HepG2 (cell line): Measurements from ENCODE around the gene LUZP2. TPM values are rescaled to one million over a fixed set of nuclear protein-coding genes. Genes with fewer than 3 reads are reported as not detected.

Experiments used
- ATAC-seq: fragments of 200-7000 bp; cut with Tn5 transposase; 3 replicates; pipeline ENCODE4 v1.9.1; 2020; ENCODE audit warnings: mild to moderate bottlenecking, moderate library complexity
- BruUV-seq: library from RNA; stranded (reverse); fragments of 400-500 nt; replicated peaks from 2 replicates; lab custom pipeline; 2021; lab: Mats Ljungman, UMichigan
- CTCF ChIA-PET: fragments of 300-600 bp; formaldehyde crosslinking; extraction: SDS; loops from one replicate; lab custom pipeline; 2021; ENCODE audit warnings: low total read pairs, inconsistent platforms, low intra/inter-chr PET ratio; lab: Yijun Ruan, JAX
- POLR2A ChIA-PET: fragments of 350-600 bp; sonication (Branson Sonifier 250); formaldehyde crosslinking; loops from one replicate; lab custom pipeline; 2020; ENCODE audit warnings: antibody characterized with exemption, inconsistent platforms; lab: Yijun Ruan, JAX
- DNase-seq: peaks from one replicate; pipeline ENCODE4 v3.0.0-alpha.2; 2015; ENCODE audit warnings: low spot score
- FAIRE-seq: peaks from 3 replicates; lab custom pipeline; 2011; peaks lifted over from hg19 to GRCh38; lab: Jason Lieb, UNC
- H2AFZ ChIP-seq: one replicate; pipeline ENCODE4 v1.6.1; 2011; ENCODE audit warnings: low read length, inconsistent platforms
- H3K27ac ChIP-seq: fragments of 300-600 bp; 3 replicates; pipeline ENCODE4 v1.8.0; 2011; ENCODE audit warnings: mixed run types, mild to moderate bottlenecking, mixed read lengths, low read length, inconsistent platforms; ENCODE audit not compliant: insufficient read depth; ENCODE audit errors: extremely low read length
- H3K27me3 ChIP-seq, 2 experiments: fragments of 200-600 bp in 1 of 2; 2 replicates in 1 of 2; 3 replicates in 1 of 2; pipeline versions ENCODE4 v1.6.0 to v1.8.0; 2011; ENCODE audit warnings: low read length in 2 of 2, mild to moderate bottlenecking in 2 of 2, moderate library complexity in 2 of 2, inconsistent platforms in 1 of 2; ENCODE audit not compliant: insufficient read depth in 2 of 2, control insufficient read depth in 1 of 2
- H3K36me3 ChIP-seq, 2 experiments: fragments of 200-600 bp in 1 of 2; replicated peaks in 1 of 2; 2 replicates in 1 of 2; 3 replicates in 1 of 2; pipeline versions ENCODE4 v1.5.1 to v1.8.0; 2011; ENCODE audit warnings: low read length in 2 of 2, inconsistent platforms in 1 of 2; ENCODE audit not compliant: insufficient read depth in 2 of 2, control insufficient read depth in 1 of 2
- H3K4me1 ChIP-seq: 2 replicates; pipeline ENCODE4 v1.5.1; 2012; ENCODE audit warnings: low read length, inconsistent platforms; ENCODE audit not compliant: insufficient read depth
- H3K4me2 ChIP-seq: 2 replicates; pipeline ENCODE4 v1.6.0; 2011; ENCODE audit warnings: low read depth, low read length, inconsistent platforms
- H3K4me3 ChIP-seq, 3 experiments: fragments of 200-600 bp in 1 of 3; sonication (generic), shearing (Covaris generic) in 1 of 3; replicated peaks in 1 of 3; 2 replicates each; pipeline ENCODE4 v1.5.1; 2011 to 2016; ENCODE audit warnings: low read length in 3 of 3, inconsistent platforms in 2 of 3, low read depth in 2 of 3, mild to moderate bottlenecking in 2 of 3, control low read depth in 1 of 3, mixed read lengths in 1 of 3; ENCODE audit not compliant: insufficient read depth in 1 of 3
- H3K79me2 ChIP-seq: one replicate; pipeline ENCODE4 v1.6.1; 2011; ENCODE audit warnings: low read length, inconsistent platforms; ENCODE audit not compliant: insufficient read depth
- H3K9ac ChIP-seq: 2 replicates; pipeline ENCODE4 v1.6.0; 2011; ENCODE audit warnings: mild to moderate bottlenecking, low read depth, low read length, inconsistent platforms; ENCODE audit not compliant: insufficient read depth
- H3K9me3 ChIP-seq: 2 replicates; pipeline ENCODE4 v1.5.1; 2012; ENCODE audit warnings: mild to moderate bottlenecking, low read length
- H4K20me1 ChIP-seq: 2 replicates; pipeline ENCODE4 v1.6.0; 2011; ENCODE audit warnings: inconsistent platforms, mild to moderate bottlenecking, low read length, moderate library complexity; ENCODE audit not compliant: insufficient read depth
- CEBPB ChIP-seq: IDR thresholded peaks from 2 replicates; pipeline ENCODE4 v1.6.1; 2011; ENCODE audit warnings: low read depth, low read length, improper control_type of control experiment, borderline replicate concordance
- EEA1 ChIP-seq: sonication (generic); formaldehyde crosslinking; IDR thresholded peaks from 2 replicates; pipeline ENCODE4 v1.5.1; 2020; ENCODE audit warnings: mild to moderate bottlenecking, missing genetic modification reagents, borderline replicate concordance
- FOXP1 ChIP-seq, 2 experiments: fragments of 450-650 bp in 1 of 2; IDR thresholded peaks; 2 replicates each; pipeline ENCODE4 v1.6.1; 2017 to 2018; ENCODE audit warnings: antibody characterized with exemption in 1 of 2
- MAF1 ChIP-seq: sonication (generic); formaldehyde crosslinking; IDR thresholded peaks from 2 replicates; pipeline ENCODE4 v1.5.0; 2020; ENCODE audit warnings: missing genetic modification reagents, borderline replicate concordance
- PAX8 ChIP-seq: sonication (generic); formaldehyde crosslinking; IDR thresholded peaks from 2 replicates; pipeline ENCODE4 v1.8.0; 2022; ENCODE audit warnings: mild to moderate bottlenecking, missing genetic modification reagents, borderline replicate concordance
- TCF12 ChIP-seq, 2 experiments: fragments of 450-650 bp in 1 of 2; sonication (generic) in 1 of 2; formaldehyde crosslinking in 1 of 2; IDR thresholded peaks; 2 replicates each; pipeline versions ENCODE4 v1.6.1 to v1.8.0; 2017 to 2022; ENCODE audit warnings: antibody characterized with exemption in 1 of 2, mild to moderate bottlenecking in 1 of 2, missing genetic modification reagents in 1 of 2, moderate library complexity in 1 of 2
- ZBTB4 ChIP-seq: sonication (generic); formaldehyde crosslinking; IDR thresholded peaks from 2 replicates; pipeline ENCODE4 v1.4.0; 2020; ENCODE audit warnings: missing genetic modification reagents, mild to moderate bottlenecking, borderline replicate concordance
- ZBTB46 ChIP-seq: sonication (generic); formaldehyde crosslinking; IDR thresholded peaks from 2 replicates; pipeline ENCODE4 v1.4.0; 2020; ENCODE audit warnings: mild to moderate bottlenecking, missing genetic modification reagents, borderline replicate concordance
- ZNF234 ChIP-seq: sonication (generic); formaldehyde crosslinking; conservative IDR thresholded peaks from 2 replicates; pipeline ENCODE4 v1.5.1; 2020; ENCODE audit warnings: mild to moderate bottlenecking, missing genetic modification reagents
- ZNF468 ChIP-seq: sonication (generic); formaldehyde crosslinking; IDR thresholded peaks from 2 replicates; pipeline ENCODE4 v1.8.0; 2022; ENCODE audit warnings: mild to moderate bottlenecking, moderate library complexity, missing genetic modification reagents
- ZNF484 ChIP-seq: sonication (generic); formaldehyde crosslinking; IDR thresholded peaks from 2 replicates; pipeline ENCODE4 v1.5.1; 2020; ENCODE audit warnings: mild to moderate bottlenecking, low read depth, missing genetic modification reagents, borderline replicate concordance
- in situ Hi-C: cut with HindIII; loops from 2 replicates; pipeline ENCODE4 v1.10.0; 2017; ENCODE audit warnings: low pct_unique_long_range_greater_than_20kb; ENCODE audit not compliant: extremely low pct_ligation_motif_present
- intact Hi-C: fragments of 100-400 bp; cut with micrococcal nuclease; formaldehyde crosslinking; loops from one replicate; pipeline ENCODE4 v1.10.0; 2022; ENCODE audit not compliant: unreplicated experiment
- polyA plus RNA-seq, 8 experiments: library from polyadenylated mRNA; depleted of rRNA in 3 of 8; stranded (reverse) in 7 of 8; unstranded in 1 of 8; fragments of >200 nt; fragmentation: Illumina TruSeq in 4 of 8; extraction: Trizol in 4 of 8; gene quantifications; 2 replicates each; pipeline versions ENCODE4 v1.2.1 to v1.2.3, GENCODE V29; 2011 to 2016; ENCODE audit warnings: low read depth in 4 of 8, missing spikeins in 1 of 8, mixed read lengths in 1 of 8; ENCODE audit not compliant: insufficient read depth in 1 of 8
- total RNA-seq, 5 experiments: library from RNA; depleted of rRNA; stranded (reverse); fragments of >200 nt; fragmentation: Illumina TruSeq; extraction: Trizol; gene quantifications; 2 replicates each; pipeline ENCODE4 v1.2.3, GENCODE V29; 2016; ENCODE audit warnings: low read depth in 1 of 5

The LUZP2 gene
- total and polyA plus RNA-seq, 2 of the 13 experiments (the other 11 are each of a cell fraction or from before 2014, with no cell fraction given), result not detected

DNA sequence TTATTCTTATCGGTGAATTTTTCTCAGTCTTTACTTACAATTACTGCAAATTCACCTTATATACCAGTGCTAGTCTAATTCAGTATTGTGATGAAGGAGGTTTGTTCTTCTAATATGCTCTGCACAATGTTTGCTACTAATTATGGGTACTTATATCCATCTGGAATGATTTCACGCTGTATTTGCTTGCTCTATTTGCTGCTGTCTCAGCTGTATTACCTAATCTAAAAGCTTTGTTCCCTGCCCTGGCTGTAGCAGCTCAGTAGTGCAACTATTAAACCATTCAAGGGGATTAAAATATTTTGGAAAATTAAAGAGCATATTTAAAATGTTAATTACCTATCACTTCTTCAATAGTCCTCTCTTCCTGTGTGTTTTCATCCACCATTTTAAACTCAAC is 375.3 kb downstream of the LUZP2 start (continued):
- TF ChIP-seq ZBTB46 (CRISPR knock-in tag), result no peak
- TF ChIP-seq, all 625 proteins: peak for 0

DNA sequence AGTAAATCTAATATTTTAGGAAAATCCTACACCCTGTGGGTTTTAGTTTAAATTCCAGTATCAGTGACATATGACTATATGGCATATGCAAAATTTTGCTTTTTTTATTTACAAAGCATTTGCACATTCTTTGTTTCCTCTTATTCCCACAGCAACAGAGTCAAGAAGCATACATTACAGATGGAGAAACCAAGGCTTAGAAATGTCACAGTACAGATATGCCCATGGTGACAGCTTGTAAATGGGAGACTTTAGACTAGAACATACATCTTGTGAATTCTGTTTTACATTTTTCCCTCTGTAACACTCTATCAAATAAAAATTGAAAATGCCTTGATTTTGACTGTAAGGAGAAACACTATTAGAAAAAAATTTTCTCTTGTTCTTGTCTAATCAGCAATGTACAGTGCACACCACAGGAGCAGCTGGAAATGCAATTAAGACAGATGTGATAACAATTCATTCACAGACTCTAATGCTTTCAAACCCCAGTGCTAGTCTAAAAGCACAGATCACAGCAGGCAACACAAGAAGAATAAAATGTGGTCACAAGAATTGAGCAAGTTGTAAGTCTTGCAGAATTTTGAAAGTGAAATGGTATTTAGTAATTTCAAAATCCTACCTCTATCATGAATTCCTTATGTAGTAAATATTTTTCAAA is 375.9 kb downstream of the LUZP2 start:
- in situ Hi-C loops, result no loop called here
- no peak for FAIRE-seq
- no peaks in the 10 kb centered on the region for H4K20me1 ChIP-seq
- ChIA-PET POLR2A (no interaction called here), CTCF (no interaction called here)
- no peaks in the 10 kb centered on the region for H3K4me1 ChIP-seq
- intact Hi-C loops, result no loop called here
- no TSS peak for BruUV-seq
- ATAC-seq, result no peak
- no peaks in the 10 kb centered on the region; the same call in 1 of the 2 replicates for H3K9me3 ChIP-seq
- no peaks in the 10 kb centered on the region for H3K79me2 ChIP-seq
- H3K36me3 ChIP-seq, result no peaks in the 10 kb centered on the region
- no peak overlapping the region for H3K4me3 ChIP-seq
- H3K4me2 ChIP-seq, result no peak overlapping the region
- no peak overlapping the region for H3K9ac ChIP-seq
- no peak overlapping the region for H3K27ac ChIP-seq
- H2AFZ ChIP-seq, result no peak overlapping the region
- DNase-seq, result no peak
- no peak for TF ChIP-seq TCF12 (IDR thresholded peaks at IDR 0.05)
- no peak for TF ChIP-seq TCF12 (CRISPR knock-in tag; IDR thresholded peaks at IDR 0.05)
- no peak for TF ChIP-seq MAF1 (CRISPR knock-in tag)
- TF ChIP-seq CEBPB, result no peak
- no peak for TF ChIP-seq ZNF484 (CRISPR knock-in tag)
- no peak for TF ChIP-seq ZNF468 (CRISPR knock-in tag)
- TF ChIP-seq ZNF234 (CRISPR knock-in tag), result no peak
- TF ChIP-seq FOXP1 (IDR thresholded peaks at IDR 0.05), result no peak
- no peak for TF ChIP-seq FOXP1 (CRISPR knock-in tag; IDR thresholded peaks at IDR 0.05)
- TF ChIP-seq EEA1 (CRISPR knock-in tag), result no peak
- TF ChIP-seq ZBTB4 (CRISPR knock-in tag), result no peak
- TF ChIP-seq PAX8, result no peak
- H3K27me3 ChIP-seq, result no peaks in the 10 kb centered on the region
